GM19463 (cell line): Measurements from ENCODE around the gene PSMB11.

Source experiments
- ATAC-seq: cut with Tn5 transposase; IDR thresholded peaks from one replicate; pipeline ENCODE4 v1.9.1; 2021; ENCODE audit warnings: mild to moderate bottlenecking, moderate library complexity; ENCODE audit not compliant: unreplicated experiment

The PSMB11 gene

DNA sequence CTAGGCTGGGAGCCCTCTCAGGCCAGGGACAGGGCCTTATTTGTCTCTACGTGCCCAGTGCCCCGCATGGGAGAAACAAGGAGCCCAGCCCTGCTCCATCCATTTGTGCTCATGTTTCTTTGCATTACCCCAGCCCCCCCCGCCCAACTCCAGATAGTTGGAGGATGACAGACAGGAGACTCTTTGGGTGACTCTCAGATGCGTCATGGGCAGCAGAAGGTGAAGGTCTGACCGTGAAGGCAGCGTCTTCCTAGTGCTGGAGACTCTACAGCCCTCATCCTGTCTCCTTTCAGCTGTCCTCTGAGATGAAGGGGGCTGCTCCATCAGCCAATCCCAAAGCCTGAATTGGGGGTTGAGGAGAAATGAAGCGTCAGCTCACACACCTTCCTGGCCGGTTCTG is 283 bp upstream of the PSMB11 start:
- ATAC-seq, result no peak

DNA sequence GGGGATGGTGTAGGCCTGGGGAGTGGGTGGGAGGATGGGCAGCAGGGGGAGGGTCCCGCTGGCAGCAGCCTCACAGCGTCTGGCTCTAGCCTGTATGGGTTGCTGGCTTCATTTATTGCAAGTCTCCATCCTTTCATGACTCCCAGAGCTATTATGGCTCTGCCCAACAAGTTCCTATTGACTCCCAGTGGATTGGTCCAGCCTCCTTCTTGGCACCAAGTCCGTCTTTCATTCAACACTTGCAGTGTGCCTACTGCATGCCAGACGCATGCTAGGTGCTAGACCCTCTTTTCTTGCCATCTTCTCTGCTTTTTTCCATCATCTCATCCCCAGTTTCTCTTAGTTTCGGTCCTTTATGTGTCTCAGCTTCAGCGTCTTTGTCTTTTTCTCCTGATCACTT is 1.1 kb downstream of the PSMB11 start:
- ATAC-seq, result no peak

DNA sequence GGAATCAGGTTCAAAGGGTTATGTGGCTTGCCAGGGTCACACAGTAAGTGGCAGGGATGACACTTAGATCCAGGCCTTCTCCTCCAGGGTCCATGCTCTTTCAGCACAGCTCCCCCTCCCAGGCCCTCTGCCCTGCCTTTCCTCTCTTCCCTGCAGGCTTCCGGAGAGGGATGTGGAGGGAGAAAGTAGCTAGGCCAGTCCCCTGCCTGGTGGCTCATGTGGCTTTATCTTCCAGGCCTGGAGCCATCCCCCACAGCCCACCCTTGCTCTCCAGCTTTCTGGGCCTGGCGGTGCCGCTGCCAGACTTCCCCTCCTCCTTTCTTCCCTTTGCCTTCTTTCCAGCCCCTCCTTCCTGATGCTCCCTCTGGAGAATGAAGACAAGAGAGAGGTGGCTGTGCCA is 1.7 kb downstream of the PSMB11 start:
- ATAC-seq, result no peak

DNA sequence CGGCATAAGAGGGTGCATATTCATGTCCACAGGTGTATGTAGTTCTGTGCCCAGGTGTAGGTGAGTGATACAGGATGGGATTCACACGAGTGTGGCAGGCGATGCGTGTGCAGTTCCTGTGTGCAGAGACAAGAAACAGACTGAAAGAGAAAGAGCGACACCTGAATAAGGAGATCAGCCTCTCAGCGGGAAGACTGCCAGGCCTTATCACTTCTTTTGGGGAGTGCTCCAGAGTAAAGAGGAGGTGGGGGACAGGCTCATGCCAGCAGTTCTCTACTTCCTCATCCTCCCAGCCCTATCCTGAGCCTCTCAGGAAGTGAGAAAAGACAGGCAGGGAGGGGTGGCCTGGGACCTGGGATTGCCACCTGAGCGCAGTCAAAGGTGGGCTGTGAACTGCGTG is 2.8 kb downstream of the PSMB11 start:
- ATAC-seq, result no peak

DNA sequence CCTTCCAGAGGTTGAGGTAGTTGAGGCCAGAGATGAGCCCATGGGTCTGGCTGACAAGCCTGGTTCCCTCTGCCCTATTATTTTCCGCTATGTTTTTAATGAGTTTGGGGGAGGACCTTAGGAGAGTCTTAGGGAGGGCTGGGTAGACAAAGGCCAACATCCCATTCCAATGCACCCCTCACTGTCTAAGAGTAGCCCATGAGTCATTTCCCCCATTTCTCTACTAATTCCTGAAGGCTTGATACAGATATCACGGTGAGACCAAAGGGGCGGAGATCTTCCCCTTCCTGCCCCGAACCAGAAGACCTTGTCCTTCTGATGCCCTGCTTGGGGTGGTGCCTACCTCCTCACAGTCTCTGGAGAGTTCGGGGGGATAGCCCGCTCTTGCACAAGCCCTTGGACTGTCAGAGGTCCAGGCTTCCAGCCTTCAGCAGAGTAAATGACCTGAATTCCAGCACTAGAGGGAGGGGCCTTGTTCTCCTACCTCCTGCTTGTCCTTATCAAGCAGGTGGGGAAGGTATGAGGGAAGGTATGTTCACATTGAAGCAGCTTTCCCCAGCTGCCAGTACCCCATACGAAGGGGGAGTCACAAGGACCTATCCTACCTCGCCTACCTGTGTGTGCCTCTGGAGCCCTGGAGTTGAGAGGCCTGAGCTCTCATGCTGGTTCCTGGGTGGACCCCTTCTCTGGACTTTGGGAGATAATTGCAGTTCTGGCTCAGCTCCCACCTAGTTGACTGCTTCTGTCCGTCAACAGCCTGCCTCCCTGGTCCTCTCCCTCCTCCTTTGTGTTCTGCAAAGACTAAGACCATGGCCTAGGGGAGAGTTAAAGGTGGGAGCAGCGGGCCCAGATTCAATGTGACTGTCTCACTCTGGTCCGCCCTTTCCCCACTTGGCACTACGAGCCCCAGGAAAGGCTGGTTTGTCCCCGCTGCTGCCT is 3.7 kb downstream of the PSMB11 start:
- no peak for ATAC-seq

DNA sequence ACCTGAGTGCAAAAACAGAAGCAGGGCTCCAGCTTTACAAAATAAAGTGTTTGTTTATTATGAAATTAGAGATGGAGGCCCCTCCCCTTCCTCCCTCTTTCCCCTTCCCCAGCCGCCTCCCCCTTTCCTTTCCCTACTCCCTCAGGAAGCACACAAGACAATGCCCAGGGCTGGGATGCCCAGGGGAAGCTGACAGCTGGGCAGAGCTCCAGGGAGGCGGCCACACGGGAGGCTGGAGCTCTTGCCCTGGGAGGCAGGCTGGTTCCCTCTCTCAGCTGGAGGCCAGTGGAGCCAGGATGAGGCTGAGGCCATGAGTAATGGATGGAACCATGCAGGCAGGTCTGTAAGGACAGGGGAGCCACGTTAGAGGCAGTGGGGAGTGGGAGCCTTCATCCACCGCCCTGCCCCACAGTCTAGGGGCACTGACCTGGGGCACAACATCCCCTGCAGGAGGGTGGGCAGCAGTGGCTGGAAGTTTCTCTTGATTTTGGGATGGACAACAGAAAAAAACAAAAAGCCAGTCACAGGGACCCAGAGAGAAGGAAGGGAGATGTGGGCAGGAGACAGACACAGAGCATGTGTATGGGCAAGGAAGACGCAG is 5.1 kb downstream of the PSMB11 start:
- no peak for ATAC-seq

DNA sequence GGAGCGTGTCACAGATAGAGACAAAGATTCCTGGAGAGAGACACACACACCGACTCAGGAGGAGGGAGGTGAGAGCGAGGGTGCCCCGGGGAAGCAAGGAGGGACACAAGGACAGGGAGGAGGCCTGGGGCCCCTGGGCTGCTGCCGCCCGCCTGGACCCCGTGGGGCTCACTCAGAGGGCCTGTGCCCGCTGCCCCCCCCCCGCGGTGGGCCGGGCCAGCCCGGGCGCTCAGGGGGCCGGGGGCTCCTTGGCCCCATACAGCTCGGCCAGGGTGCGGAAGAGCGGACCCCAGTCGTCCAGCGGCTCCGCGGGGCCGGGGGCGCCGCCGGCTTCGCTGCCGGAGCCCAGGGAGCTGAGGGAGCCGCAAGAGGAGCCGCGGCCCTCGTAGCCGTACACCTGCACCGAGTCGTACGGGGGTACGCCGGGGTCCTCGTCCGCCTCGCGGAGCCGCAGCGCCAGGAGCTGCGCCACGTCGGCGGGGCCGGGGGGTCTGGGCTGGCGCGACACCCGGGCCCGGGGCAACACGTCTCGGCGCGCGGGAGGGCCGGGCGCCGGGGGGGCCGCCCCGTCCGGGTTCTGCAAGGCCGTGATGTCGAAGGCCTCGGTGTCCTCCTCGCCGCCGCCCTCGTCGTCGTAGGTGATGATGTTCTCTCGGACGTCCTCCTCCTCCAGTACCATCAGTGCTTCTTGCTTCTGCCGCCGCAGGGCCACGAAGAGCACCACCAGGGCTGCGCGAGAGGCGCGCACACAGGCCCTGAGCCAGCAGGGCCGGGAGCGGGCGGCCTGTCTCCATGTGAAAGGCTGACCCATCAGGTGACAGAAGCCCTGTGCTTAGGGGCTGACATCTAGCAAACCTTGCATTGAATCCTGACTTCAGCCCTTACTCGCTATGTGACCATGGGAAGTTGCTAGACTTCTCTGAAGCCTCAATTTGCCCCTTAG is 6.0 kb downstream of the PSMB11 start:
- no peak for ATAC-seq

DNA sequence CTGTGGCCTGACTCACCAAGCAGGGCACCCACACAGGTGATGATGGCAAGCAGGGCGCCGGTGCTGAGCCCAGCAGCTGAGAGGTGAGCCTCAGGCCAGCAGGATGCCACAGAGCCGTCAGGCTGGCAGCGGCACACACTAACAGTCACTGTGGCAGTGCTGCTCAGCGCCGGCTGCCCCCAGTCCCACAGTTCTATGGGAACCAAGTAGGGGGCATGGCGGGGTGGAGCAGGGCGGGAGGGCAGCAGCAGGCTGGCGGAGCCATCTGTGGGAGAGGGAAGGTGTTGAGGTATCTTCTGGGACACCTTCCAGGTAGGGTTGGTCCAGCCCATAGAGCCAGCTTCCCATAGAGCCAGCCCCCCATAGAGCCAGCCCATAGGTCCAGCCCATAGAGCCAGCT is 7.0 kb downstream of the PSMB11 start:
- ATAC-seq, result no peak

DNA sequence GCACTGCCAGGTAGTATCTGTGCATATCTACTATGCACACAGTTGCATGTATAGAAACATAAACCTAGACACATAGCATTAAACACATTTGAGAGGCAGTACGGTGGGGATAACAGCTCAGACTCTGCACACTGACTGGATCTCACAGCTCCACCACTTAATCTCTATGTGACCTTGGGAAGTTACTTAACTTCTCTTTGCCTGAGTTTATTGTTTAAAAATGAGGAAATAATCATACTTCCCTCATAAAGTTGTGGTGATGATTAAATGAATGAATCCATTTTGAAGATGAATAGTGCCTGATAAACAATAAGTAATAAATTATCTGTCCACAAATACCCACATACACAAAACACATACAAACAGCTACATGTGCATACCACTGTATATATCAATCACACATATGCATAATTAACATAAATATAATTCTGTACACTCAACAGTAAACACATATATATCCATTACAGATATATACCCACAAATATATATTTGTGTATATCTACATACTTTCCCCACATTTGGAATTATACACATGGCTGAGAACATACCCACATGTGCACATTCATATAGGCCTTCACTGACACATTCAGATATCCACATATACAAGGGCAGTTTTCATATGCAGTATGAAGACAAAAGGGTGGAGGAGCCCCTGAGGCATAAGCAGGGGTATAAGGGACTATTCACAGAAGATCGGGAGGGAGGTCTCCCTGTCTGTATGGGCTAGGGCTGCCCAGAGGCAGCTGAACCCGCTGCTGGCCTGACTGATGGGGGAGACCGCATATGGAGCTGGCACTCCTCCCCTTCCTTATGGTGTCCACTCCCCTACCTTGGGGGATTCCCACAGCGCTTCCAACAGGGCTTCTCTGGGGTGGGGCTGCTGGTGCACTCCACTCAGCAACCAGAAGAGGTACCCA is 9.4 kb downstream of the PSMB11 start:
- no peak for ATAC-seq

DNA sequence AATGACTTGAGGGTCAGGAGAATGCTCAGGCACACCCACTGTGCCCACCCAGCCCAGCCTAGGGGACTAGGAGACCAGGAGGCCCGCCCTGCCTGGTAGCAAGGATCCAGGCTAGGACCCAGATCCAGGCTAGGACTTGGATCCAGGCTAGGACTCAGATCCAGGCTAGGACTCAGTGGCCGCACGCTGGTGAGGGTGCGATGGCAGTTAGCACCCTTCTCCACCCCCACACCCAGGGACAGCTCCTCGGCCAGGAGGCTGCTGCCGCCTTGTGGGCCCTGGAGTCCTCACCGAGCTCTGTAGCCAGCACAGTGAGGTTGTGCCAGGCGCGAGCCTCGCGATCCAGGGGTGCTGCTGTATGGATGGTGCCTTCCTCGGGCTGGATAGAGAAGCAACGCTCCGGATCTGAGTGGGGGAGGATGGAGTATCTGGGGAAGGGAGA is 10.2 kb downstream of the PSMB11 start:
- no peak for ATAC-seq

DNA sequence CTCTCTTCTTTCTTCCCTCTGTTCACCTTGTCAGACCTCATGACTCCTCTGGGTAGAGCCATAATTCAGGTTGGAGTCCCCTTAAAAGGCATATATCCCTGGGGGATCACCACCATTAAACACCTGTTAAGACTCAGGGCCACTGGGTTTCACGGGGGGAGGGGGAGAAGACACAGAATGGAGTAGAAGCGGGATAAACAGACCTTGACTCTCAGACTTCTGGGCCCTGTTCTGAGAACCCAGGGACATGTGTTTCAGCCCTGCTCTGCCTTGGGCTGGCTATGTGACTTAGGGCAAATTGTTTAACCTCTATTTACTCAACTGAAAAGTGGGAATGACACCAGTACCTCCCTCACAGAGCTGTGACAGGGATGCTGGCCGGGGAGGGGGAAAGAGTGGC is 10.7 kb downstream of the PSMB11 start:
- ATAC-seq, result no peak

DNA sequence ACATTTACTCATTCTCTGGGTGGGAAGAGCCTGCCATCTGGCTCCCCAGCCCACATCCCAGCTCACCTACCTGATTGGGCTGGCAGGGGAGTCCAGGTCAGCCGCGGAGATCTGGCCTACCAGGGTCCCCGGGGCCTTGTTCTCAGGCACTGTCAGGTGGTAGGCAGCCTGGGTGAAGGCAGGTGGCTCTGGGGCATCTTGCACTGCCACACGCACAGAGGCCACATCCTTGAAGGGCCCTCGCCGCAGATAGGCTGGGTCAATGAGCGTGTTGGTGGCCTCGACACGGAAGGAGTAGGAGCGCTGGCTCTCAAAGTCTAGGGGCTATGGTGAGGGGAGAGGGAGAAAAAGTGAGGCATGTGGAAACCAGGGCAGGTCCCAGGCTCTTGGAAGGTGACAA is 11.4 kb downstream of the PSMB11 start:
- no peak for ATAC-seq

DNA sequence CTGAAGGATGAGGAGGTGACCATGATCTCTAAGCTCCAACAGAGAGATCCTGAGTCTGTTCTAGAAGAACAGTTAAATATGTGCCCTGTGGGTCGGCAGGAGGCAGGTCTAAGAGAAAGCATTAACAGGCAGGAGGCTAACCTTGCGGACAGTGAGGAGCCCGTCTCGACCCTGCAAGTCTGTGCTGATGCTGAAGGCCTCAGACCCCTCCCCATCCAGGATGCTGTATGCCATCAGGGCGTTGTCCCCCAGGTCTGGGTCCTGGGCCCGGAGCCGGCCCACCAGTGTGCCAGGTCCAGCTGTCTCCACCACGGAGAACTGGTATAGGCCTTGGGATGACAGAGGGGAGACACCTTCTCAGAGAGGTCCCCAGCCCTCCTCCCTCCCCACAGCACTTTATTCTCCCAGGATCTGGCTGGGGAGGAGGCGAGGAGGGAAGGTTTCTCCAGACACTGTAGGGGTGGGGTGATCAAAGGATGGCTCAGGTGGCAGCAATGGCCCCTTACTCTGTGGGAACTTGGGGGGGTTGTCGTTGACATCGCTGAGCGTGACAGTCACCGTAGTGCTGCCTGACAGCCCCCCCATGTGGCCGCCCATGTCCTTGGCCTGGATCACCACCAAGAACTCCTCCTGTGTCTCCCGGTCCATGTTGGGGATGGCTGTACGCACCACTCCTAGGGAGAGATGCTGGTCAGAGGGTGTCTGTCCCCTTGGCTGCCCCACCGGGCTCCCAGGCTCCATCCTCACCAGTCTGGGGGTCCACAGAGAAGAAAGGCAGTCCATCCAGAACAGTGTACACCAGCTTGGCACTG is 12.2 kb downstream of the PSMB11 start:
- no peak for ATAC-seq

DNA sequence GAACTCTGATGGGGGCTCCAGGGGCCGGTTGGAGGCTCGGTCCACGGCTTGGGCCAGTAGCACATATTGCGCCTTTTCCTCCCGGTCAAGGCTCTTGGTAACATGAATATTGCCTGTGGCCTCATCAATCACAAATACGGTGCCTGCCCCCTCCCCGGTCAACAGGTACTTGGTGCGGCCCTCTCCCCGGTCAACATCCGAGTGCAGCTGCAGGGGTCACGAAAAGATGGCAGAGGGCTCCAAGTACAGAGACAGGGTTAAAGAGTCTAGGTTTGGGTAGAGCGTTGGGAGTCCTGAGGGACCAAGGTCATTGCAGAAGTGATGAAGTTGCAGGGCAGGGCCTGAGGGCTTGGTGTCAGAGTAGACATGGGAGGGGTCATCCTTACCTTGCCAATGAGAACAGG is 13.1 kb downstream of the PSMB11 start:
- no peak for ATAC-seq

DNA sequence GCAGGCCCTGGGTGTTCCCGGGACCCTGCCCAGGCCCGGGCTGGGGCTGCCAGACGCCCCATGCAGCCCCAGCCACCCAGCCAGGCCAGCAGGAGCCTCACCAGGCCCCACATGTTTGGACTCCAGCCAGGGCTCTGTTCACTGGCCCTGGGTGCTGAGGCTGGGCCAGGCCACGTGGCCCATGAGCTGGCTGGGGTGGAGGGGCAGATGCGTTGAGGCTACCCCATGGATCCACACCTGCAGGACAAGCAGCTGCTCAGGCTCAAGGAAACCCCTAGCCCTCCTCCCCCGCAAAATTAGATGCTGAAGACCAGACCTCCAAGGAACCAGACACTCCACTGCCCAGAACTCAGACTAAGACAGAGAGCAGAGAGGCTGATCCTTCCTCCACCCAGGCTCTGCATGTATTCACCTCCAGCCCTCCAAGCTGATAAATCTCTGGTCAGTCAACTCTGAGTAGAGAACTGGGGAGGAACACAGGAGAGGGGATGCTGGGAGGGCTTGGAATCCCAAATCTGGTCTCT is 13.7 kb downstream of the PSMB11 start:
- no peak for ATAC-seq

DNA sequence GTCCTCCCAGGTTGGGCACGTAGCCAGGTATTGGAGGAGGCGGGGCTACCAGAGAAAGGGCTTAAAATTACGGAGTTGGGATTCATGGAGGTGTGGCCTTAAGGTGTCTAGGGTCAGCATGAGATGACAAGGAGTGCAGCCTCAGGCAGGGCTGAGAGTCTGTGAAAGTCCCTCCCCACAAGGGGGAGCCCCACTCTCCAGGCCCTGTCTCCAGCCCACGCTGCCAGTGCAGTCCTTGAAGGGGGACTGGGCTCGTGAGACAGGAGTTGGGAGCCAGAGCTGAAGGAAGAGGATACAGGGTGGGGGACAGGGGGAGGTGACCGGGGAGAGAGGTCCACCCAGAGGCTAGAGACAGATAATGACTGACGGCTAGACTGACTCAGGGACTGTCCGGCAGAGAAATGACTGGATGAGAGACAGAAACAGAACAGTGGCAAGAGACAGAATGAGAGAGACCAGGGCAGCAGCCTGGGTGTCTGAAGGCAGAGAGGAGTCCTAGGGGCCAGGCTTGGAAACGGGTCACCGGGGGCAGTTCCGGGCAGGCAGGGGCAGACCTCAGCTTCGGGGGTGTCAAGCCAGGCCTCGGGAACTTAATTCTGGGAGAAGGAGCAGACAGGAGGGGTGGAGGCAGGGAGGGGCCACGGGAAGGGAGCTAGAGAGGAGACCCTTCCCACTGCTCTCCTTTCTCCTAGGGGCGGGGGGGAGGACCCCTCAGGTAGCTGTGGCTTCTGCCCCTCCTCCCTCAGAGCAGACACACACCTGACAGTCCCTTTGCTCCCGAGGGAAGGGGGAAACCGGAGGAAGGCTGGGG is 14.3 kb downstream of the PSMB11 start:
- peak; percentile 66 for ATAC-seq

DNA sequence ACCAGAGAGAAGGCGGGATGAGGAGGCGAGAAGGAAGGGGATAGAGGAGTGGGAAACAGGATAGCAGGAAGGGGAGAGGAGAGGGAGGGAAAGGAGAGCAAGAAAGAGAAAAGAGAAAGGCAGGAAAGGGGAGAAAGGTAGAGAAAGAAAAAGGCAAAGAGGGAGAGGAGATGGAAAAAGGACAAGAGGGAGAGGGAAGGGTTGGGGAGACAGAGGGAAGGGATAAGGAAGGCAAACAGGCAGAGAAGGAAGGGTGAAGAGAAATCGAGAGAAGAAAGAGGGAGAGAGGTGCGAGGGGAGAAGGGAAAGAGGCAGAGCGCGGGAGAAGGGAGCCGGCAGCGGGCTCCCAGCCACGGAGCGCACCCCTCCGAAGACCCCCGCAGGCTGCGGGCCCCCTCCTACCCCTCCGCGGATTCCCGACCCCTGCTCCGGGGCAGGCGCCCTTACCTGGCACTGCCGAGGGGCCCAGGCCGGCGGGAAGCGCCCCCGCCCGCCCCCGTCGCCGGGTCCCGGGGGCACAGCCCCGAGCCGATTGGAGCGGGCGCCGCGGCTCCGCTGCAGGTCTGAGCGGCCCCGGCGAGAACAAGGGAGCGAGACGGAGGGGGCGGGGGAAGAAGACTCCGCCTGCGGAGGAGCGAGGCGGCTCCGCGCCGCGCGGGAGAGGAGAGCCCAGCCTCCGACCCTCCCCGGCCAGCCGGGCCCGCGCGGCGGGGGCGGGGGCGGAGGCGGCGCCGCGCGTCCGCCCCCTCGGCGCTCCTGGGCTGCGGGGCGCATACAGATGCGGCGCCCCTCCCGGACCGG is 15.1 kb downstream of the PSMB11 start, which contains the start of gene CDH24:
TSS of gene CDH24 (minus strand) at position 565 of the 801 bp plus-strand sequence. CDS start 1,787 bp downstream, outside the sequence.
- peak; percentile 62 for ATAC-seq
